Gastrocnemius medialis (tissue), 4 donors: ENCODE data around the gene TBL1X. TPM values are rescaled to one million over a fixed set of nuclear protein-coding genes. Genes with fewer than 3 reads are reported as not detected.
A peak's percentile ranks its signal among the peaks of the same experiment; 100 is the strongest.

Source experiments
- ATAC-seq, 2 donors: fragments of 150-250 bp; one replicate each; pipeline ENCODE4 v1.9.1; 2016
- DNase-seq, 2 donors: peaks; one replicate each; pipeline ENCODE4 v3.0.0-alpha.2; 2019
- H3K27ac ChIP-seq, 4 donors: fragments of 200-600 bp; sonication (generic); 1 replicate in 1 of 4; 2 replicates in 3 of 4; pipeline ENCODE4 v1.5.1; 2016 to 2018; ENCODE audit warnings: mild to moderate bottlenecking in 2 of 4, moderate library complexity in 1 of 4
- H3K27me3 ChIP-seq, 3 donors: fragments of 200-600 bp; sonication (generic) in 2 of 3; 1 replicate in 1 of 3; 2 replicates in 2 of 3; pipeline versions ENCODE4 v1.5.1 to v1.6.0; 2016 to 2019; ENCODE audit warnings: mild to moderate bottlenecking in 1 of 3, moderate library complexity in 1 of 3
- H3K36me3 ChIP-seq, 2 donors: fragments of 200-600 bp; sonication (generic) in 1 of 2; one replicate each; pipeline ENCODE4 v1.5.1; 2017 to 2018
- H3K4me1 ChIP-seq, 2 donors: fragments of 200-600 bp; sonication (generic) in 1 of 2; one replicate each; pipeline ENCODE4 v1.5.1; 2016 to 2017; ENCODE audit warnings: mild to moderate bottlenecking in 2 of 2
- H3K4me3 ChIP-seq, 4 donors: fragments of 200-600 bp; sonication (generic) in 3 of 4; 1 replicate in 1 of 4; 2 replicates in 3 of 4; pipeline ENCODE4 v1.5.1; 2016 to 2019; ENCODE audit warnings: mild to moderate bottlenecking in 2 of 4
- H3K9me3 ChIP-seq, 3 donors: fragments of 200-600 bp; sonication (generic) in 2 of 3; 1 replicate in 1 of 3; 2 replicates in 2 of 3; pipeline ENCODE4 v1.5.1; 2016 to 2019
- CTCF ChIP-seq, 5 experiments: fragments of 450-650 bp in 3 of 5; fragments of 200-600 bp in 2 of 5; sonication (generic) in 2 of 5; IDR thresholded peaks in 4 of 5; conservative IDR thresholded peaks in 1 of 5; 1 replicate in 4 of 5; 2 replicates in 1 of 5; pipeline ENCODE4 v1.5.1; 2016 to 2019; ENCODE audit warnings: antibody characterized with exemption in 5 of 5, mild to moderate bottlenecking in 3 of 5, moderate library complexity in 3 of 5
- POLR2A ChIP-seq, 2 donors: fragments of 450-650 bp; IDR thresholded peaks; one replicate each; pipeline ENCODE4 v1.6.1; 2017; ENCODE audit warnings: antibody characterized with exemption in 2 of 2, mild to moderate bottlenecking in 2 of 2, moderate library complexity in 2 of 2
- in situ Hi-C, 4 donors: fragments of 200-750 bp; cut with MboI; loops; one replicate each; pipeline versions ENCODE4 v1.15.0 to v1.8.0; 2017; ENCODE audit warnings: low sequenced_read_pairs in 4 of 4
- intact Hi-C: fragments of 100-400 bp; cut with DNase I; formaldehyde crosslinking; loops from one replicate; pipeline ENCODE4 v1.15.1; 2023; ENCODE audit warnings: low total_unique reads
- total RNA-seq, 4 donors: library from RNA; depleted of rRNA; stranded (reverse); fragments of >200 nt; gene quantifications; one replicate each; pipeline versions ENCODE4 v1.1.0 to v1.2.3, GENCODE V29; 2016

Gene TBL1X
- total RNA-seq, 4 donors from 2014 or later: 6.7 to 16.8 (median 8.0) TPM

- DNase-seq (peak in 1 of 2 donors; percentile 30), ATAC-seq (peak in 1 of 2 donors; percentile 64)
- Histone ChIP-seq H3K27me3 (no peaks in the 10 kb centered on the region), H3K36me3 (no peaks in the 10 kb centered on the region), H3K9me3 (no peaks in the 10 kb centered on the region), H3K4me1 (no peaks in the 10 kb centered on the region), H3K4me3 (no peak overlapping the region), H3K27ac (no peak overlapping the region)
- TF ChIP-seq CTCF (IDR thresholded peaks at IDR 0.05 in 4 of 5, conservative IDR thresholded peaks at IDR 0.05 in 1 of 5) (no peak), POLR2A (IDR thresholded peaks at IDR 0.05) (no peak)
- in situ Hi-C loops (no loop called here), intact Hi-C loops (no loop called here)
Measured at GRCh38 chrX:9635368-9635767, 170.5 kb downstream of the TBL1X start.

- no peak overlapping the region for H3K27ac ChIP-seq
- no peak for TF ChIP-seq POLR2A (IDR thresholded peaks at IDR 0.05)
- no peak for TF ChIP-seq CTCF (IDR thresholded peaks at IDR 0.05 in 4 of 5, conservative IDR thresholded peaks at IDR 0.05 in 1 of 5)
- H3K9me3 ChIP-seq: no peaks in the 10 kb centered on the region
- no peak for DNase-seq
- H3K4me3 ChIP-seq: no peak overlapping the region
- ATAC-seq: no peak
- H3K27me3 ChIP-seq: no peaks in the 10 kb centered on the region
- in situ Hi-C loops: no loop called here
- intact Hi-C loops: no loop called here
- no peaks in the 10 kb centered on the region for H3K4me1 ChIP-seq
- no peaks in the 10 kb centered on the region for H3K36me3 ChIP-seq
Measured at GRCh38 chrX:9635803-9636202, 170.9 kb downstream of the TBL1X start.

- Histone ChIP-seq H3K36me3 (no peaks in the 10 kb centered on the region), H3K27ac (no peak overlapping the region), H3K9me3 (no peaks in the 10 kb centered on the region), H3K4me1 (no peaks in the 10 kb centered on the region), H3K4me3 (no peak overlapping the region), H3K27me3 (no peaks in the 10 kb centered on the region)
- in situ Hi-C loops (no loop called here), intact Hi-C loops (no loop called here)
- DNase-seq (no peak), ATAC-seq (no peak)
- TF ChIP-seq CTCF (IDR thresholded peaks at IDR 0.05 in 4 of 5, conservative IDR thresholded peaks at IDR 0.05 in 1 of 5) (no peak), POLR2A (IDR thresholded peaks at IDR 0.05) (no peak)
Measured at GRCh38 chrX:9638871-9639270, 174.0 kb downstream of the TBL1X start.

- no peaks in the 10 kb centered on the region for H3K27me3 ChIP-seq
- no peak overlapping the region for H3K27ac ChIP-seq
- no peak overlapping the region for H3K4me3 ChIP-seq
- ATAC-seq: no peak
- peaks cover 0 to 5% of the 10 kb centered on the region in 2 donors for H3K4me1 ChIP-seq
- H3K9me3 ChIP-seq: no peaks in the 10 kb centered on the region
- in situ Hi-C loops (no loop called here), intact Hi-C loops (no loop called here)
- DNase-seq: no peak
- H3K36me3 ChIP-seq: no peaks in the 10 kb centered on the region
- TF ChIP-seq POLR2A (IDR thresholded peaks at IDR 0.05) (no peak), CTCF (IDR thresholded peaks at IDR 0.05 in 4 of 5, conservative IDR thresholded peaks at IDR 0.05 in 1 of 5) (no peak)
Measured at GRCh38 chrX:9642270-9642995, 177.6 kb downstream of the TBL1X start.

- no peak for TF ChIP-seq CTCF (IDR thresholded peaks at IDR 0.05 in 4 of 5, conservative IDR thresholded peaks at IDR 0.05 in 1 of 5)
- TF ChIP-seq POLR2A (IDR thresholded peaks at IDR 0.05): no peak
- no peak overlapping the region for H3K4me3 ChIP-seq
- H3K27me3 ChIP-seq: no peaks in the 10 kb centered on the region
- in situ Hi-C loops: no loop called here
- ATAC-seq: no peak
- H3K4me1 ChIP-seq: peaks cover 0 to 10% of the 10 kb centered on the region in 2 donors
- no peaks in the 10 kb centered on the region for H3K9me3 ChIP-seq
- no peaks in the 10 kb centered on the region for H3K36me3 ChIP-seq
- intact Hi-C loops: no loop called here
- H3K27ac ChIP-seq: no peak overlapping the region
- no peak for DNase-seq
Measured at GRCh38 chrX:9643807-9644206, 178.9 kb downstream of the TBL1X start.
